ENCODE measurements around the gene PIGO.
A peak's percentile ranks its signal among the peaks of the same experiment; 100 is the strongest.

The PIGO gene

GRCh38 chr9:35042891-35043545 is 53.4 kb downstream of the PIGO start:
- TF ChIP-seq CTCF (conservative IDR thresholded peaks at IDR 0.05) = no peak
- TF ChIP-seq ZFX (IDR thresholded peaks at IDR 0.05) = no peak
- H3K27ac ChIP-seq = no peak overlapping the region

- H3K27ac ChIP-seq = peak overlapping the region; percentile 1; the same call in 1 of the 2 replicates
- TF ChIP-seq CTCF (conservative IDR thresholded peaks at IDR 0.05) (no peak), ZFX (IDR thresholded peaks at IDR 0.05) (no peak)
Observed at GRCh38 chr9:35042081-35042604, 54.2 kb downstream of the PIGO start.
